GM12878 (cell line): ENCODE results near the gene PITRM1. TPM values are rescaled to one million over a fixed set of nuclear protein-coding genes. Genes with fewer than 3 reads are reported as not detected.

Experiments used
- ATAC-seq: fragments of 200-7000 bp; cut with Tn5 transposase; 3 replicates; pipeline ENCODE4 v1.9.1; 2020; ENCODE audit warnings: mild to moderate bottlenecking, moderate library complexity
- BruUV-seq: library from RNA; stranded (reverse); fragments of 400-500 nt; replicated peaks from 2 replicates; lab custom pipeline; 2021; lab: Mats Ljungman, UMichigan
- CTCF ChIA-PET: fragments of 300-600 bp; sonication (Branson Sonifier 250); formaldehyde crosslinking; extraction: SDS; loops from one replicate; lab custom pipeline; 2021; ENCODE audit warnings: inconsistent platforms; lab: Yijun Ruan, JAX
- POLR2A ChIA-PET: fragments of 350-600 bp; formaldehyde crosslinking; extraction: SDS; loops from one replicate; lab custom pipeline; 2021; ENCODE audit warnings: inconsistent platforms; lab: Charles Lee
- RAD21 ChIA-PET: fragments of 300-600 bp; sonication (Branson Sonifier 250); formaldehyde crosslinking; loops from one replicate; lab custom pipeline; 2023; ENCODE audit warnings: antibody characterized with exemption; ENCODE audit not compliant: unreplicated experiment; lab: Charles Lee
- SMC1A ChIA-PET: fragments of 300-600 bp; sonication (Branson Sonifier 250); formaldehyde crosslinking; loops from one replicate; lab custom pipeline; 2023; ENCODE audit not compliant: unreplicated experiment, uncharacterized antibody; lab: Charles Lee
- DNase-seq: peaks from one replicate; pipeline ENCODE4 v3.0.0-alpha.2; 2011; ENCODE audit warnings: low read depth, low spot score
- FAIRE-seq: peaks from 3 replicates; lab custom pipeline; 2011; peaks lifted over from hg19 to GRCh38; lab: Jason Lieb, UNC
- H2AFZ ChIP-seq: 2 replicates; pipeline ENCODE4 v1.6.0; 2011; ENCODE audit warnings: low read depth, low read length, control low read depth; ENCODE audit not compliant: control insufficient read depth
- H3K27ac ChIP-seq: 2 replicates; pipeline ENCODE4 v1.5.1; 2011; ENCODE audit warnings: control low read depth; ENCODE audit not compliant: control insufficient read depth, insufficient read depth
- H3K27me3 ChIP-seq, 2 experiments: replicated peaks in 1 of 2; 2 replicates each; pipeline versions ENCODE4 v1.6.0 to v1.6.1; 2011; ENCODE audit warnings: low read length in 1 of 2; ENCODE audit not compliant: control insufficient read depth in 2 of 2, insufficient read depth in 2 of 2
- H3K36me3 ChIP-seq, 2 experiments: 2 replicates each; pipeline ENCODE4 v1.5.1; 2011; ENCODE audit warnings: low read length in 1 of 2; ENCODE audit not compliant: control insufficient read depth in 2 of 2, insufficient read depth in 2 of 2
- H3K4me1 ChIP-seq: 2 replicates; pipeline ENCODE4 v1.6.1; 2011; ENCODE audit warnings: mild to moderate bottlenecking, low read length, moderate library complexity, mixed read lengths; ENCODE audit not compliant: control insufficient read depth, insufficient read depth
- H3K4me2 ChIP-seq: 2 replicates; pipeline ENCODE4 v1.6.0; 2011; ENCODE audit warnings: control low read depth; ENCODE audit not compliant: control insufficient read depth, insufficient read depth
- H3K4me3 ChIP-seq: fragments of 200-600 bp; sonication (generic); 2 replicates; pipeline ENCODE4 v1.5.1; 2016
- H3K79me2 ChIP-seq: 2 replicates; pipeline ENCODE4 v1.6.0; 2011; ENCODE audit warnings: low read length; ENCODE audit not compliant: control insufficient read depth, insufficient read depth
- H3K9ac ChIP-seq: 2 replicates; pipeline ENCODE4 v1.8.0; 2011; ENCODE audit warnings: low read length, control low read depth, mixed read lengths; ENCODE audit not compliant: control insufficient read depth, insufficient read depth
- H3K9me3 ChIP-seq: replicated peaks from 3 replicates; pipeline ENCODE4 v1.5.1; 2011; ENCODE audit warnings: mild to moderate bottlenecking, low read length; ENCODE audit not compliant: control insufficient read depth, insufficient read depth
- H4K20me1 ChIP-seq: 2 replicates; pipeline ENCODE4 v1.6.0; 2011; ENCODE audit not compliant: control insufficient read depth, insufficient read depth
- CEBPB ChIP-seq, 2 experiments: fragments of 150-350 bp in 1 of 2; IDR thresholded peaks; 2 replicates each; pipeline ENCODE4 v1.6.1; 2012 to 2014; ENCODE audit warnings: low read depth in 2 of 2, low read length in 2 of 2, borderline replicate concordance in 1 of 2, inconsistent platforms in 1 of 2
- EZH2 ChIP-seq: IDR thresholded peaks from 2 replicates; pipeline ENCODE4 v1.6.1; 2012; ENCODE audit warnings: low read depth, mild to moderate bottlenecking, control low read depth, inconsistent platforms, low read length, borderline replicate concordance; ENCODE audit not compliant: control insufficient read depth
- GATAD2B ChIP-seq: fragments of 450-650 bp; conservative IDR thresholded peaks from 2 replicates; pipeline ENCODE4 v1.6.1; 2017; ENCODE audit warnings: low read depth, mild to moderate bottlenecking, moderate library complexity
- JUND ChIP-seq: IDR thresholded peaks from 2 replicates; pipeline ENCODE4 v1.6.1; 2012; ENCODE audit warnings: low read depth, mild to moderate bottlenecking, low read length, improper control_type of control experiment, moderate library complexity
- MYB ChIP-seq: fragments of 150-350 bp; IDR thresholded peaks from 2 replicates; pipeline ENCODE4 v1.6.1; 2014; ENCODE audit warnings: mild to moderate bottlenecking, low read depth, low read length, borderline replicate concordance
- NFYB ChIP-seq: IDR thresholded peaks from 2 replicates; pipeline ENCODE4 v1.6.1; 2011; ENCODE audit warnings: low read depth, mild to moderate bottlenecking, low read length, improper control_type of control experiment, moderate library complexity; ENCODE audit not compliant: insufficient read depth
- NR2C1 ChIP-seq: fragments of 450-650 bp; IDR thresholded peaks from 2 replicates; pipeline ENCODE4 v1.6.1; 2017; ENCODE audit warnings: antibody characterized with exemption, mild to moderate bottlenecking, moderate library complexity
- PAX5 ChIP-seq: IDR thresholded peaks from 2 replicates; pipeline ENCODE4 v1.6.1; 2011; ENCODE audit warnings: low read depth, low read length, borderline replicate concordance
- PBX3 ChIP-seq: IDR thresholded peaks from 2 replicates; pipeline ENCODE4 v1.6.1; 2011; ENCODE audit warnings: mild to moderate bottlenecking, low read depth, low read length, moderate library complexity; ENCODE audit not compliant: insufficient replicate concordance
- SIX5 ChIP-seq: IDR thresholded peaks from 2 replicates; pipeline ENCODE4 v1.6.1; 2011; ENCODE audit warnings: mild to moderate bottlenecking, low read depth, low read length, moderate library complexity; ENCODE audit not compliant: severe bottlenecking
- SPI1 ChIP-seq: IDR thresholded peaks from 2 replicates; pipeline ENCODE4 v1.6.1; 2011; ENCODE audit warnings: low read depth, mild to moderate bottlenecking, low read length, moderate library complexity, borderline replicate concordance; ENCODE audit not compliant: insufficient read depth
- ZNF384 ChIP-seq: IDR thresholded peaks from 2 replicates; pipeline ENCODE4 v1.6.1; 2012; ENCODE audit warnings: low read depth, mild to moderate bottlenecking, low read length, improper control_type of control experiment, borderline replicate concordance
- WGBS: methylation state at CpG from one replicate; pipeline ENCODE4 v1.1.6; 2016; ENCODE audit warnings: low lambda C conversion rate; ENCODE audit not compliant: insufficient replicate concordance, insufficient coverage; ENCODE audit errors: missing lambda C conversion rate; 5-methylcytosine and 5-hydroxymethylcytosine counted together
- in situ Hi-C: fragments of 300-500 bp; cut with MboI; formaldehyde crosslinking; loops from 9 replicates; pipeline ENCODE4 v1.14.3; 2018; ENCODE audit warnings: mixed read lengths
- intact Hi-C: fragments of 100-400 bp; cut with micrococcal nuclease; formaldehyde crosslinking; loops from one replicate; pipeline ENCODE4 v1.14.2; 2022; ENCODE audit not compliant: unreplicated experiment
- polyA plus RNA-seq, 11 experiments: library from polyadenylated mRNA; depleted of rRNA in 4 of 11; unstranded in 6 of 11; stranded (reverse) in 5 of 11; fragments of >200 nt; fragmentation: Nextera tagmentation in 4 of 11; fragmentation: Illumina TruSeq in 1 of 11; extraction: Ambion mirVana in 4 of 11; extraction: Trizol in 1 of 11; gene quantifications; 1 replicate in 1 of 11; 2 replicates in 10 of 11; pipeline versions ENCODE4 v1.2.1 to v1.2.3, GENCODE V29; 2011 to 2016; ENCODE audit warnings: inconsistent platforms in 2 of 11, missing spikeins in 2 of 11, low read depth in 1 of 11
- total RNA-seq, 4 experiments: library from RNA; depleted of rRNA in 3 of 4; stranded (reverse); fragments of >200 nt in 3 of 4; fragmentation: Illumina TruSeq in 1 of 4; extraction: Trizol in 1 of 4; gene quantifications; 2 replicates each; pipeline versions ENCODE4 v1.2.1 to v1.2.3, GENCODE V29; 2013 to 2021

Gene PITRM1
- total and polyA plus RNA-seq, 10 of the 15 experiments (the other 5 are each of a cell fraction or from before 2014, with no cell fraction given), result 15.5 to 53.0 (median 45.0) TPM

DNA sequence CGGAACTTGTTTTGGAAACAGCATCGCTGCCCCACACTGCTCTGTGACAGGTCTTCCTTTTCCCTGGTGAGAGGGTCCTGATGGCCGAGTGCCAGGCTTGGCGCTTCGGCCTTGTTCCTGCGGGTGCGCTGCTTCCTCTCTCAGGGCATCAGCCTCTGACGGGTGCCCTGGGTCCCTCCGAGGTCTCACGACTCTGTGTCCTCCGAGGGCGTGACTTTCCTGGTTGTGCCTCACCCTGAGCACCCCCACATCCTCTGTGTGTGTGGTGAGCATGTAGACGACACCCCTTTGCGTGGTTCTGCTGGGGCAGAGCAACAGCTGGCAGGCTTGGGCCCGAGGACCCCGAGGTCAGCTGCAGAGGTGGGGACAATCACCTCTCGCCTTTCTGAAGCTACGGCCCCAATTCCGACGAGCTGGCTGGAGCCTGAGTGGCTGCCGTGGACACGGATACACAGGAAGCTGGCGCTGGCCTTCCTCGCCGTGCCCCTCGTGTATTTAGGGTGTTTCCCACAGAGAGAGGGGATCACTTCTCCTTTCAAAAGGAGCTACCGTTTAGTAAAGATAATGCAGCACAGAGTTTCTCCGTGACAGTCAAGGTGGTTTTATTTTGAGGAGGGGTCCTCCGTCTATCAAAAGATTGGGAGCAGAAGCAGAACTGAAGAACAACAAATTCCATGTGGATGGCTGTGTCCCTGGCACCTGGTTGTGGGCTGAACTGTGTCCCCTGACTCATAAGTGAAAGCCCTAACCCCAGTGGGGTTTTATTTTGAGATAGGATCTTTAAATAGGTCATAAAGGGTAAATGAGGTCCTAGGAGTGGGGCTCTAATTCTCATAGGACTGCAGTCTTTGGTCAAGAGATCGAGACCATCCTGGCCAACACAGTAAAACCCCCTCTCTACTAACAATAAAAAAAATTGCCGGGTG is 36.2 kb upstream of the PITRM1 start:
- in situ Hi-C loops, result no loop called here
- no peak overlapping the region for H2AFZ ChIP-seq
- FAIRE-seq (no peak), DNase-seq (no peak), ATAC-seq (peak; percentile 39; the same call in 1 of the 3 replicates)
- no peak overlapping the region for H3K9ac ChIP-seq
- ChIA-PET SMC1A (no interaction called here), POLR2A (no interaction called here), CTCF (interaction anchor here (1.3 kb wide), 1 partner anchor 14 kb away, joined by 3 read pairs; no protein-coding TSS in a partner anchor), RAD21 (interaction anchor here (1.0 kb wide), 1 partner anchor 15 kb away, joined by 3 read pairs; no protein-coding TSS in a partner anchor)
- H3K4me1 ChIP-seq, result no peaks in the 10 kb centered on the region
- whole genome bisulfite sequencing, result 12% methylated on average over 27 of the region's 31 CpGs
- no peaks in the 10 kb centered on the region for H3K79me2 ChIP-seq
- H3K4me3 ChIP-seq, result no peak overlapping the region
- no peaks in the 10 kb centered on the region for H4K20me1 ChIP-seq
- TF ChIP-seq SIX5, result no peak
- TF ChIP-seq SPI1, result peak; percentile 48; the same call in 1 of the 2 replicates
- H3K27ac ChIP-seq, result no peak overlapping the region
- BruUV-seq, result no TSS peak
- no peaks in the 10 kb centered on the region for H3K36me3 ChIP-seq
- H3K27me3 ChIP-seq, result peaks cover 0 to 1% of the 10 kb centered on the region in 2 experiments; a peak in 2 of 4 replicates
- intact Hi-C loops, result no loop called here
- H3K4me2 ChIP-seq, result no peak overlapping the region
- no peaks in the 10 kb centered on the region for H3K9me3 ChIP-seq

DNA sequence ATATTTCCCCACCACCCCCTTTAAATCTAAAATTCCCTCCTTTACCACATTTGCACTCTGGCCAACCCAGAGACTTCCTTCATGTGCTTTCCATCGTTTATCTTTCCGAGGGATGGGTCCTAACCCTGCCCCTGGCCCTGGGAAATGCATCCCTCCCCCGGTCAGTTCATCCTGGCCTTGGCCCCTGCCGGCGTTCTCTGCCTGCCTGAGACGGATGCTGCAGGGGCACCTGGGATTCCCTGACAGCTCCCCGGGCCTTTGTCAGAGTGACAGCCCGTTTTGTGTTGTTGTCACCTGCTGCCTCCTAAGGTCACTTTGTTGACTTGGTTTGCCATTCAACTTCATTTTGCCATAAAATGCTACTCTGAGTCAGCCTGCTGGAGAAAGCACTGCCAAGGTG is 34.8 kb upstream of the PITRM1 start:
- Histone ChIP-seq H3K4me2 (no peak overlapping the region), H3K27ac (no peak overlapping the region), H4K20me1 (no peaks in the 10 kb centered on the region), H2AFZ (no peak overlapping the region), H3K4me3 (no peak overlapping the region), H3K9ac (no peak overlapping the region), H3K9me3 (no peaks in the 10 kb centered on the region), H3K36me3 (no peaks in the 10 kb centered on the region), H3K27me3 (peaks cover 1 to 3% of the 10 kb centered on the region in 2 experiments; a peak in 2 of 4 replicates), H3K79me2 (no peaks in the 10 kb centered on the region), H3K4me1 (no peaks in the 10 kb centered on the region)
- ChIA-PET CTCF (interaction anchor here (1.3 kb wide), 1 partner anchor 12 kb away, joined by 3 read pairs; no protein-coding TSS in a partner anchor), RAD21 (no interaction called here), POLR2A (no interaction called here), SMC1A (no interaction called here)
- TF ChIP-seq JUND (no peak), MYB (no peak), NFYB (no peak), PBX3 (no peak), GATAD2B (no peak), ZNF384 (no peak), CEBPB (IDR thresholded peaks at IDR 0.05; ENCODE audit: borderline replicate concordance in 1 of 2, low read depth in 2 of 2, low read length in 2 of 2) (no peak), NR2C1 (no peak), EZH2 (no peak), PAX5 (no peak)
- BruUV-seq, result no TSS peak
- intact Hi-C loops, result no loop called here
- WGBS, result 39% methylated on average over 8 of the region's 8 CpGs
- DNase-seq, result no peak
- in situ Hi-C loops, result no loop called here
- no peak for ATAC-seq
- no peak for FAIRE-seq
